Activated CD4-positive, CD25-positive, alpha-beta regulatory T cell treated with anti-CD3 and anti-CD28 coated beads, Interleukin-2, amount 50 U/mL, for 24 hours (primary cell): ENCODE results near the gene TANK.
"Not testable (repeated sequence)": the region's sequence is repeated elsewhere in the genome, so short reads cannot be mapped to it uniquely, and the experiment has no call there.

ENCODE experiments used
- ATAC-seq, 2 donors: fragments of 150-1000 bp; cut with Tn5 transposase; one replicate each; pipeline ENCODE4 v1.10.0; 2021; ENCODE audit warnings: mild to moderate bottlenecking in 1 of 2, moderate library complexity in 1 of 2

TANK gene, protein sequence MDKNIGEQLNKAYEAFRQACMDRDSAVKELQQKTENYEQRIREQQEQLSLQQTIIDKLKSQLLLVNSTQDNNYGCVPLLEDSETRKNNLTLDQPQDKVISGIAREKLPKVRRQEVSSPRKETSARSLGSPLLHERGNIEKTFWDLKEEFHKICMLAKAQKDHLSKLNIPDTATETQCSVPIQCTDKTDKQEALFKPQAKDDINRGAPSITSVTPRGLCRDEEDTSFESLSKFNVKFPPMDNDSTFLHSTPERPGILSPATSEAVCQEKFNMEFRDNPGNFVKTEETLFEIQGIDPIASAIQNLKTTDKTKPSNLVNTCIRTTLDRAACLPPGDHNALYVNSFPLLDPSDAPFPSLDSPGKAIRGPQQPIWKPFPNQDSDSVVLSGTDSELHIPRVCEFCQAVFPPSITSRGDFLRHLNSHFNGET

DNA sequence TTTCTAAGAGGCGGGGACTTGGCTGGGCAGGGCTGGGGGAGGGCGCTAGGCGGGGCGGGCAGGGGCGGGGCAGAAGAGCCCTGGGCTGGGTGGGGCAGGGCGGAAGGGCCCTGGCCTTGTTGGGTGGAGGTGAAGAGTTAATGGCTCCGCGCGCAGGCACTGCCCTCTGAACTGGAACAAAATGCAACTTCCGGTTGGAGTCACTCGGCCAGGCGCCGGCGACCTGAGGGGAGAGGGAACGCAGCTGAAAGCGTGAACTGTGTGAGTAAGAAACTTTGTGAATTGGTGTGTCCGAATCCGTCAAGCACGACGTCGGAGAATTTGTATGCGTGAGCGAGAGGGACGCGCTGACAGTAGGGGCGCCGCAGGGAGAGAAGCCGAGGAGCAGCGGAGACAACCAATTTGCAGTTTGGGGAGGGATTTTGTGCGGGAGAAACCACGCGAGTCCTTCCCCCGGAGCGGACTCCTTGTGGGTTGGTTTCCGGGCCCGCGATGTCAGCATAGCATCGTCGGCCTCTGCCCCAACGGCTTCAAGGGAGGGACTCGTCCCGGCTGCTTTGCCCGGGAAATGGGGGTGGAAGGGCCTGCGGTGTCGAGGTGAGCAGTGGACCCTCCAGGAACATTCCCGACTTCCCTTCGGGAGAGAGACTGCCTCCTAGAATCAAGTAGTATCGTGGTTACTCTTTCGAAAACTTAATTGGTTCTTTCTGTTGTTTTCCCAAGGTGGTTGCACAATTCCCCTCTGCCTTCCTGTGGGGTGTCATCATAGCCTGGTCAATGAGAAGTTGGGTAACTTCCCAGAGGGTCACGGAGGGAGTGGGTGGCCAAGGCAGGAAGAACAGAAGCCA lies at the start of gene TANK:
TSS of gene TANK (plus strand) at position 203 of the 848 bp plus-strand sequence. CDS start 19,235 bp downstream, outside the sequence.
- ATAC-seq, result peak; percentile 95 to 97

DNA sequence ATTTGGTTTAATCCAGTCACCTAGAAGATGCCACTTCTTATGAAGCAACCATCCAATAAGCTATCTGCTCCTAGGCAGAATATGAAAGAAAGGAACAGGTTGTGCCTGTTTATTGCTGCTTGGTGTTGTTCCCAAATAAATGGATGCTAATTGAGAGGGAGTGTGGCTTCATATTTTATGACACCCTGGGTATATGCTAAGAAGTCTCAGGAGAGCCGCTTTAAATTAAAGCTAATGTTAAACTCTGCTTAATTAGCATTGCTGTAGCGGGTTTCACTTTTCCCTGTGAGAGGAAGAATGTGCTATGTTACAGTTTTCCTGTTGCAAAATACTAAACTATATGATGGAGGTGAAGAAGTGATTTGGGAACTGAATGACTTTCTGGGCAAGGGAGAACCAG lies 48.7 kb upstream of the TANK start:
- no peak for ATAC-seq

DNA sequence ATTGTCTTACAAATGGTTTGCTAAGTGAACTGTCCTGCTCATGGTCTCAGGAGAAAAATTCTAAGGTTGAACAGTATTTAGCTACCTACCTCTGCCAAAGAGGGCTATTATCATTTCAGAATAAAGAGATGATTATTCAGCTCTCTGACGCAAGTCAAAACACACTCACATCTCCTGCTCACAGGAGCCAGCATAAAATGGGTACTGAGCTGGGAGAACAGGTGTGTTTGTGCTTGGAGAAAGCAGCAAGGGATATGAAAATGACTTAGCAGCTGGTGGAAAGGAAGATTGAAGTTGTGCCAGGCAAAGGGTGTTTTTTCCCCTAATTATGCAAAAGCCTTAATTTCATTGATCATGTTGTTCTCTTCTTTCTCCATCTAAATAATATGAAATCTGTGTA lies 47.3 kb upstream of the TANK start:
- ATAC-seq, result no peak

DNA sequence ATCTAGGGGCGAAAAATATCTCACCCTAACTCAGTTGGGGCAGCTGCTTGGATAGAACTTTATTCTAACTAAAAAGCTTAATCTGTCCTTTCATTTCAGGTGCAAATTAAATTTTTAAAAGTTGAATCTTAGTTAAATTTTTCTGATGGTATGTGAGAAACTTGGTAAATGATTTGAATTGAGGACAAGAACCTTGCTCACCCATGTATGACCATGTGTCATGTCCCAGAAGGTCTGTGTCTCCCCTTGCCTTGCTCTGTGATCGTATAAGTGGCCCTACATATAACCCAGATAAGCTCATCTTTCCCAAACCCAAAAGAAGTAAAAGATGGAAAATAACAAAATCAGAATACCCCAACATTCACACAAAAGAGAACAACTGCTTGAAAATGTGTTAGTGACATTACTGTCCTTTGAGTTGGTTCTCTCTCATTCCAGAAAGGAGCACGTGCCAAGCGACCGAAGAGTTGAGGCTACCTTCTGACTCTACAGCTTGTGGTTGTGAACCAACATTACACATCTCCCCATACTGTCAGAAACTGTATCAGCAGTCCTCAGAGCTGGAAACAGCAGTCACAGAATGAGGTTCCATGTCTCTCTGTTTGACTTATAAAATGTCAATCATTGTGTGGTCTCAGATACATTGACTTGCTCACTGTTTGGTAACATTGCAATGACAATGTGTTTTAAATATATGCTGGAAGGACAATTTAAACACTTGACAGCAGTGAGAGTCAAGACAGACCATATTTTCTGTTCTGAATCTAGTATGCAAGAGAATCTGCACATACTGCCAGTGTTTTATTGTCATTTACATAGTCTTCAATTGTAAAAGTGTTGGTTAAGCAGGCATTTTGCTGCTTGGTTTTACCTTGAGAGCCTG lies 46.3 kb upstream of the TANK start:
- ATAC-seq, result peak; percentile 28 to 51

DNA sequence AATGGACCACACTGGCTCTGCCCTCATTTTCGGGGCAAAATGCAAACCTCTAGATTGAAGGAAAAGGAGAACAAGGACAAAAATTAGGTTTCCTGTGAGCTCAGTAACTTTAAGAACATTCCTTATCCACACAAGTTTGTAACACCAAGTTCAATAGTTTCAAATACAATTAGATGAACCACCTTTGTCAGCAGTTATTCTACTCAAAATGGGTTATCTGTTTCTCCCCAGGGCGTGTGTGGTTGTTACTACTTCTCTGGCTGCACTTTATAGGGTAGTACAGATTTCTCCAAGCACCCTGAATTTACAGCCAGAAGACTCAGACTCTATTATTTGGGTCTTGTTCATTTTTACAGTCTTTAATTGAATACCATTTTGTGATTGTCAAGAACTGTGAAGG lies 45.0 kb upstream of the TANK start:
- no peak for ATAC-seq

DNA sequence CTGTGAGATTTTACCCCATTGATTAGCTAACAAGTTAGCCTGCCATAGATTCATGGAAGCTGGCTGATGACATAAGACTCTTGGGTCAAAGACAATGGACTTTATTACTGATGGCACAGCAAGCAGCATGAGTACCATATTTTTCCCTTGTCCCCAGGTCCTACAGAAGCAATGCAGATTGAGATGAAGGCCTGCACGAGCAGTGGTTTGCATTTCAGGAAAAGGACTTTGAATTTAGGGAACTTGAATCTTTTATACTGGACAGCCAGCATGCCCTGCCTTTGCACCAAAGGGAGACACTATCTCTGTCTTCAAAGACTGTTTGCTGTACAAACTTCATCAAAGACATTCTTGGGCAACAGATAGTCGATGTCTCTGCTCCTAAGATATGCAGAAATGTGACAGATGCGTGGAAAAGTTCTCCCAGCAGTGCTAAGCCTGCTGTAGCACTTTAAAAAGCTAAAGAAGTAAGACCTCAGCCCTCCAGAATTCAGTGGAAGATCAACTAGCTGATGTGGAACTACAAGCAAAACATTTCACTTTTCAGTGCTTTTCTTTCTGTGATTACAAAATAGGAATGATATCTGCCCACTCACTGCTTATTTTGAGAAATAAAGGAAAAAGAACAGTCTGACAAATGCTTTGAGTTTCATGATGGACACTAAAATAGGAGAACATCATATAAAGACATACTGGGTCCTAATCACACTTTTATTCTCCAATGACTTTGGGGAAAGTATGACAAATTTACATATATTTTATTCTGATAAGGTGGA lies 44.4 kb upstream of the TANK start:
- no peak for ATAC-seq

DNA sequence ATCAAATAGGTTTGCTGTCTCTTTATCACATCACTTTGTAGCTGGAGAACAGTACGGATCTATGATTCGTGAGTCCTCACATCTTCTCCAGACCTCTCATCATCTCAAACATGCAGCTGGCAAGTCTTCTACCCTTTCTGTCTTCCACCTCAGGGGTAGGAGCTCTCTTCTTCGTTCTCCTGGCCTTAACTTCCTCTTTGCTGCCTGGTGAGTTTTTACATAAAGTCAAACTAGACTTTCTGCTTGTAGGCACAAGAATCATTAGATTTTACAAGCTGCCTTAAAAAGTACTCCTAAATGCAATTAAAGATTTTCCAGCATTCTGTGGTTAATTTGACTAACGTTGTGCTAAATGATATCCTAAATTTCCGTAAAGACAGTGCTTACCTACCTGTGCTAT lies 43.7 kb upstream of the TANK start:
- no peak for ATAC-seq

DNA sequence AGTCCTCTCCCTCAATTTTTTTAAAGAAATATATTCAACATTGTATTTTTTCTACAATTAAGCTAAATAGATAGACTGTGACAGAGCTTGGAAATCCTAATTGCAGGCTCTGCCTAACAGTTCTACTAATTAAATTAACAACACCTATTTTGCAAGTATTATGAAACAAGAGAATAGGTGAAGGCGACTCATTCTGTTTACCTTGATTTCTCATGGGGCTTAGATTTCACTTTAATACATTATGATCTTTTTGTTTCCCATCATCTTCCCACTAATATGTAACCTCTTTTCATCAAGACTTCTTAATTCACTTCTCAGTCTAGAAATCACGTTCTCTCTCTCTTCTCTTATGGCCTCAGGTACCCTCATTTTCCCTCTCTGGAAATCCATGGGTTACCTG lies 42.7 kb upstream of the TANK start:
- no peak for ATAC-seq

DNA sequence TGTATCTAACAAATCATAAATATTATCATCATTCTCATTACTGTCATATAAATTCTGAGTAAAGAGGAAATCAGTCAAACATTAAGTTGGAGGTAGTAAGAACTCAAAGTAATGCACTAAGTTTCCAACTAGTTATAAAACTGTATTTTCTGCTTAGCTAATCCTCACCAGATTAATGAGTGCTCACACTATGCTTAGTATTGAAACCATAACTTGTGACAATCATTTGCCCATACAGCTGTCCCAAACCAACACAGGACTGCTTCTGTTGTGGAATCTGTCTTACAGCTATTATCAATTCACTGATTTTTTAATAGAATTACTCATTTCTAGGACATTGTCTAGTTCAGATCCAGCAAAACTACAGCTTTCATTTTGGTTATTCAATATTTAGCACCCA lies 41.5 kb upstream of the TANK start:
- ATAC-seq, result peak; percentile 21 to 50

DNA sequence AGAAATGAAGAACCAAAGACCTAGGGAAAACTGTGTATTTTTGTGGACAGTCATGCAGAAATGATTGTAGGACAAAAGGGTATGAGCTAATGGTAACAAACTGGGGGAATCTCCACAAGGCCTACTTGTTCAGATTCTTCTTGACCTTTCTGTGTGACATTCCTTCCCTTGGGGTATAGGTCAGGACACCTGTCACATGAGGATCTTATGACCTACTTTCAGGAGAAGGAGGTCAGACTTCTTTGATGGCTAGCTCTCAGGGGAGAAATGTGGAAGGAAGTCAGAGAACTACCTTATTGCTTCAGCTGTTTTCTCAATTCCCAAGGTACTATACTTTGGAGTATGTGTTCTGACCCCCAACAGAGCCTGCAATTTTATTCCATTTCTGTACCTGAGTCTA lies 40.7 kb upstream of the TANK start:
- ATAC-seq, result no peak

DNA sequence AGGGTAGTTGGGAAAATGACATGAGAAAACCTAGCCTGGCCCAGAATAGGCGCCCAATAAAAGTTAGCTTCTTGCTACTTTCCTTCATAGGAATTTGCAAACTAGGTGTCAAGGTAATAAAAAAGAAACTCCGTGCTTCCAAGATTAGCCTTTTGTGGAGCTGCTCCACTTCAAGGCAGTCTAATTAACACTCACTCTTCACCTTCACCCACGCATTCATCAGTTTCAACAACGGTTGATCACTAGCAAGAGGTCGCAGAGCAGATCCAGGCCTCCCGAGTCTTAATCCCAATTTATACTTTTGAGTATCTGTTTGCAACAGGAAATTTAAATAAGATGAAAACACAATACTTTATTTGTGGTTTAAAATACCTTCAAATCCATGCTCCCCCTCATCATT lies 39.5 kb upstream of the TANK start:
- no peak for ATAC-seq

DNA sequence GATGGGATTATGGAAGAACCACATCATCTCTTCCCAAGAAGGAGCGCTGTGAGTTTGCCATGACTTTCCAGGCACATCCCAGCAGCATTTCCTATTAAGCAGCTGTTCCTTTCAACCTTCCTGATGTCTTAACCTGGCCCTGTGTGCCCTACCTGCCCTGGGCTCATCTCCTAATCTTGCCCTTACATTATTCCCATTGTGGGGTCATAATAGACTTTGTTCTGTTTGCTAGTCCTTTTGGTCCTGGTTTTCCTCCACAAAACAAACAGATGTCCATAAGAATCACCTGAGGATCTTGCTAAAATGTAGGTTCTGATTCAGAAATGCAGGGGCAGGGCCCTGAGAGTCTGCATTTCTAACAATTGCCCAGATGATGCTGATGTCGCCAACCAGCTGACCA lies 38.6 kb upstream of the TANK start:
- no peak for ATAC-seq

DNA sequence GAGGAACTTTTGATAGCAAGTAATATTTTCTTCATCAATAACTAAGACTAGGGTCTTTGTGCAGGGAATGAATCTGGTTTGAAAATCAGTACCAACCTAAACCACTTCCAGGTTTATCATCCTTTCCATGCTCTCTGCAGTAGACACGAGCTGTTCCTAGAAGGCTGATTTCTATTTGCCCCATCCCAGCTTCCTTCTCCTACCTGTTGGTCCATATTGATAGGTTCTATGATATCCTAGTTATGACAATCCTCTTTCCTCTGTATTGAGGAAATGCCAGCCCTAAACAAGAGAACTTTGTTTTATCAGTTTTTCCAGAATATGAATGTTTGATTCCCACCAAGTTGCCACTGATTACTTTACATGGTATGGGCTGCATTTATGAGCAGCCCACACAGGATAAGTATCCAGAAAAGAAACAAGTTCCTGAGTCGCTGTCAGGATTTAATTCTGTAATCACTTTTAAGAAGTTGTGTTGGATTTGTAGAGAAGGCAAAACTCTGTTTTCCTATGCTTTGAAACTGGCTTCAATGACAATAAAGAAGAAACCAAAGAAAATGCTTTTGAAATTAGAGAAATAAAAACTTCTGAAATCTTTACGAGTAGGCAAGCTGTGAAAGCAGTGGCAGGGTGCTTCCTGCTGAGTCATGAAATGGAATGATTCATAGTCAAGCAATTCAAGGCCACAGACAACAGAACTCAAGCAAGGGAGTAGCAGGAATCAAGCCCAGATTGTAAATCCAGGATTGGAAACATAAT lies 37.3 kb upstream of the TANK start:
- peak; percentile 86 to 91 for ATAC-seq

DNA sequence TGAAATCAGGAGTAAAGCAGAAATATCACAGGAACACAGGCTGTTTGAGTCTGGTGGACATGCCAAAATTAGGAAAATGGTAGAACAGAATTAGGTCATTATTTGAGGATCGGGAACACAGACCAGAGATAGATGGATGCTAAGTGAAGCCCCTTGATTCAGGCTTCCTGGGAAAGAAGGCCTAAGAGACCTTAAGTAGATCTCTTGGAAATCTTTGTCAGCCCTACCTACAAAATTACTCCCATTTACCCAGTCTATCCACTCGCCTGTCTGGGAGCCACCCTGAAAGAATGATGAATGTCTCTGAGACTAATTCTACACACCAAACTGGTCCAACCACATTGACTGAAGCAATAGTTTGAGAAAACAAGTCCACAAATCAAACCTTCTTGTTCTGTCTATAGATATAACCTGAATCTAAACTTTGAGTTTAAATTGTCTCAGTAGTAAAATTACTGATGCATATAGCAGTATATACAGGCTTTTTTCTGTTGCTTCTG lies 36.6 kb upstream of the TANK start:
- ATAC-seq, result peak; percentile 27 to 46

DNA sequence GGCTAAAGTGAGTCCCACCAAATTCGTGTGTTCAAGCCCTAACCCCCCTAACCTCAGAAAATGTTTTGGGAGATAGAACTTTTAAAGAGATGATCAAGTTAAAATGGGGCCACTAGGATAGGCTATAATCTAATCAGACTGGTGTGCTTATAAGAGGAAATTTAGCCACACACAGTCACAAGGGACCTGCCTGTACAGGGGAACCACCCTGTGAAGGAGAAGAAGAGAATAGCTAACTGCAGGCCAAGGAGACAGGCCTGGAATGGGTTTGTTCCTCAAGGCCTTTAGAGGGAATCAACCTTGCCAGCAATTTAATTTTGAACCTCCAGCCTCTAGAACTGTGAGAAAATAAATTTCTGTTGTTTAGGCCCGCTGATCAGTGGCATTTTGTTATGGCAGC lies 36.0 kb upstream of the TANK start:
- ATAC-seq, result no peak

DNA sequence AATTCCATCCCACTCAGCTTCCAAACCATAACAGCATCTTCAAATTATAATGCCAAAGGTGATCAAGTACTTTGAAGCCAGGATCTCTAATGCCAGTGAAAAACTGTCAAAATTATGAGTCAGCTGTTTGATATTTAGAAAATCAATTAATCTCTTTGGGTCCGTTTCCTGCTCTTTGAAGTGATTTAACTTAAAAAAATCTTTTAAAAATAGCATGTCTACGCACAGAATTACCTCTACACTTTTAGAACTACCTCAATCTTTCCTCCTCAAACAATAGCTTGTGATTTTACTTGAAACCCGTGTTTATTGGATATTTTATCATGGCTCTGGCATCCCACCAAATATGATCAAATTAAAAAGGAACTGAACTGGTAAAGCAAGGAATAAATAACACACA lies 31.3 kb upstream of the TANK start:
- no peak for ATAC-seq

DNA sequence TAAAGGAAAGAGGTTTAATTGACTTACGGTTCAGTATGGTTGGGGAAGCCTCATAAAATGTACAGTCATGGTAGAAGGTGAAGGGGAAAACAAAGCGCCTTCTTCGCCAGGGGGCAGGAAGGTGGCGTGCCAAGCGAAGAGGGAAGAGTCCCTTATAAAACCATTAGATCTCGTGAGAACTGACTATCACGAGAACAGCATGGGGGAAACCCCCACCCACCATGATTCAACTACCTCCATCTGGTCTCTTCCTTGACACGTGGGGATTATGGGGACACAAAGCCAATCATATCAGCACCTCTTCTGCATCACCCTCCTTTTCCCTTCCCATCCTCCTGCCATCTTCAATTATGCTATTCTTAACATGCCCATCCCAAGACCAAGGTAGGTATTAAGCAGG lies 29.9 kb upstream of the TANK start:
- no peak for ATAC-seq

DNA sequence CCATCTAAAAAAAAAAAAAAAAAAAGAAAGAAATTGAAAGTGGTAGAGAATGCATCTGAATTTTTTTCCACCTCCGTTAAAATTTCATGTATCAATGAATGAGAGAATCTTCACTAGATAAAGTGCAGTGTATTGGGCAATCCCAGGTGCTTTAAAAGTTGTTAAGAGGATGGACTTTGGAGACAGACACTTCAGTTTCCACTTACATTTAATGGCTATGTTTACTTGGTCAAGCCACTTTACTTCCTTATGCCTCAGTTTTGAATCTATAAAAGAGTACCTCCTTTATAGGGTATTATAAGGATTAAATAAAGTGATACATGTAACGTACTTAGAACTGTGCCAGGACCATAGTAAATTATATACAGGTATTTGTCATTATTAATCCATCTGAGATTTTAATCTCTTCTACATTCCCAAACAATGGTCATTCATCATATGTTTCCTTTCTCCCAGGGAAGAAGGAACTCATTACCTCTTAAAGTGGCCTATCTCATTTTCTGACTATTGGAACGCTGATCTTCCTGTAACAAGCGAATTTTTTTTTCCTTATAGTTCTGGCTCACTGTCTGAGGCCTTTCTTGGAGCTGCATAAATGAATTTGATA lies 29.1 kb upstream of the TANK start:
- ATAC-seq, result no peak

DNA sequence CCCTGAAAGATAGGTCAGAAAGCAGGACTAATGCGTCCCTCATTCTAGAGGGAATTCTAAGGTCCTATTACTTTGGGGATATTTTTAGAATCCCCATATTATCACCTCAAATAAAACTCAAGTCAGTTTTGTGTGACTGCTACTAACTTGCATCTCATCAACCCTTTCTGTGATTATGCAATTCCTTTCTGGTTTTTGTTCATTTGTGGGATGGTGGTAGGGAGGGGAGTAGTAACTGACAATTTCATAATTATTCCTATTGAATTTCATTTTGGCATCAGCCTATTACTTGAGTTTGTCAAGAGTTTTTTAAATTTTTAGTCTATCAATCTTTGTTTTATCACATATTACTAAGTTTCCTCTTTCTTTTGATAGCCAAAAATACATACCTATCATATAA lies 28.4 kb upstream of the TANK start:
- ATAC-seq, result no peak

DNA sequence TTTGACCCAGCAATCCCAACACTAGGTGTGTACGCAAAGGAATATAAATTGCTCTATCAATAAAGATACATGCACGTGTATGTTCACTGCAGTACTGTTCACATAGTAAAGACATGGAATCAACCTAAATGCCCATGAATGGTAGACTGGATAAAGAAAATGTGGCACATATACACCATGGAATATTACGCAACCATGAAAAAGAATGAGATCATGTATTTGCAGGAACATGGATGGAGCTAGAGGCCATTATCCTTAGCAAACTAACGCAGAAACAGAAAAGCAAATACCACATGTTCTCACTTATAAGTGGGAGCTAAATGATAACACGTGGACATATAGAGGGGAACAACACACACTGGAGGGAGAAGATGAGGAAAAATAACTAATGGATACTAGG lies 27.8 kb upstream of the TANK start:
- ATAC-seq, result not testable (repeated sequence)

DNA sequence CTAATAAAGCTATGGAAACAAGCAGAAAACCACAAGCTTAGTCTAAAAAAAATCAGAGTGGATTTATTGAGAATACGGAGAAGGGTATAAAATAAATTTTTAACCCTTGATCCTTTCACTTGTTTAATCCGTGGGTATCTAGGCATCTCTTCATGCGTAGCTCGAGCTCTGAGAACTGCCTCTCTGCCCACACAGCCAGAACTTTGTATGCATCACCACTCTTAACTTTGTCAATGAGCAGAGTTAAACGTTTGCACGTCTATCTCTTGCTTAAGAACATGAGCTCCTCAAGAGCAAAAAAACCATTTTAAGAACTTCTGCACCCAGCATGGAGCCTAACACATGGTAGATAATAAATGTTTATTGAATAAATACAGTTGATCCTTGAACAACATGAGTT lies 26.9 kb upstream of the TANK start:
- no peak for ATAC-seq
